Left forelimb (tissue), 1 donor: ENCODE data around the gene ANKRD36.
"Not testable (repeated sequence)": the region's sequence is repeated elsewhere in the genome, so short reads cannot be mapped to it uniquely, and the experiment has no call there.

Experiments used
- DNase-seq: peaks from one replicate; pipeline ENCODE4 v3.0.0-alpha.2; 2018; ENCODE audit warnings: low spot score

ANKRD36 gene

DNA sequence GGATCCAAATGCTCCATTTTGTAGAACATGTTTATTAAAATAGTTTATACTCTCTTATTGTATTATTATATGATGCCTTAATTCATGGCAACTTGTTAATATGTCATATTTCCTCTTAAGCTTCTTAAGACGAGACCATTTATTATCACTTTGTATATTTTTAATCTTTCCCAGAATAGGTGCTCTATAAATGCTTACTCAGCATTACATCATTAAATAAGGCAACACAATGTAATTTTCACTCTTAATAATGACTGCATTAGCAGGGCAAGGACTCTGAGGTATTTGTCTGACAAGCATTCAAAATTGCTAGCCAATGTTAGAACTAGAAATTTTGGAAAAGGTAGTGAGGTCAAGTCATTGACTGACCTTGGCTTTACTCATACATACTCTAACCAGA is 180.7 kb downstream of the ANKRD36 start:
- not testable (repeated sequence) for DNase-seq
